ENCODE data around the gene ANXA3. TPM values are rescaled to one million over a fixed set of nuclear protein-coding genes. Genes with fewer than 3 reads are reported as not detected.

The ANXA3 gene
- total and polyA plus RNA-seq, 2 donors (not counting 1 experiment from before 2014, with no cell fraction given), result not detected

GRCh38 chr4:78618436-78618835 is 66.9 kb downstream of the ANXA3 start:
- no peak overlapping the region for H3K27ac ChIP-seq (ENCODE audit: low read length in 2 of 2)
- Mint-ChIP-seq H3K4me1 (peaks cover 22% of the 10 kb centered on the region), H3K27me3 (no peaks in the 10 kb centered on the region), H3K9me3 (ENCODE audit: insufficient read depth) (no peaks in the 10 kb centered on the region), H3K27ac (no peak overlapping the region), H3K4me3 (no peak overlapping the region)
- H3K27me3 ChIP-seq (replicated peaks in 1 of 4; ENCODE audit: control extremely low read depth in 1 of 4, control insufficient read depth in 3 of 4, insufficient read depth in 4 of 4, low read length in 3 of 4), result no peaks in the 10 kb centered on the region
- H3K79me2 ChIP-seq (ENCODE audit: control insufficient read depth, insufficient read depth, low read length), result no peaks in the 10 kb centered on the region
- no peak overlapping the region for H3K4me2 ChIP-seq (replicated peaks; ENCODE audit: low read depth, low read length, poor library complexity, severe bottlenecking)
- CTCF ChIA-PET, result no interaction called here
- no peaks in the 10 kb centered on the region for H4K20me1 ChIP-seq (ENCODE audit: control insufficient read depth, insufficient read depth, low read length, poor library complexity, severe bottlenecking)
- ATAC-seq (ENCODE audit: low read depth) (no peak), DNase-seq (no peak)
- H3K9me3 ChIP-seq (ENCODE audit: control extremely low read depth in 1 of 3, control insufficient read depth in 2 of 3, insufficient read depth in 1 of 3, low read length in 2 of 3), result no peaks in the 10 kb centered on the region
- WGBS (ENCODE audit: insufficient coverage), result 78% methylated on average over 1 of the region's 1 CpG
- H3K4me3 ChIP-seq (ENCODE audit: control extremely low read depth in 1 of 5, extremely low read depth in 1 of 5, insufficient read depth in 1 of 5, low read depth in 2 of 5, low read length in 4 of 5), result no peak overlapping the region
- peaks cover 17 to 20% of the 10 kb centered on the region in 2 donors for H3K4me1 ChIP-seq (ENCODE audit: control insufficient read depth in 2 of 2, insufficient read depth in 2 of 2, low read length in 2 of 2)
- no peaks in the 10 kb centered on the region for H3K36me3 ChIP-seq (replicated peaks in 1 of 2; ENCODE audit: control extremely low read depth in 1 of 2, control insufficient read depth in 1 of 2, extremely low read depth in 1 of 2, insufficient read depth in 2 of 2, low read length in 1 of 2)
- POLR2A ChIA-PET, result no interaction called here
- intact Hi-C loops (cut with micrococcal nuclease), result no loop called here
- no peak overlapping the region for H2AFZ ChIP-seq (ENCODE audit: insufficient read depth, low read depth, low read length, poor library complexity, severe bottlenecking)
- no peak overlapping the region for H3K9ac ChIP-seq (ENCODE audit: low read length)
- no peak for TF ChIP-seq CTCF (IDR thresholded peaks at IDR 0.05)

GRCh38 chr4:78621395-78621794 is 69.8 kb downstream of the ANXA3 start:
- ATAC-seq (ENCODE audit: low read depth) (no peak), DNase-seq (no peak)
- CTCF ChIA-PET, result interaction anchor here (0.9 kb wide), 1 partner anchor 9 kb away, joined by 3 read pairs; no protein-coding TSS in a partner anchor
- Histone ChIP-seq H3K36me3 (replicated peaks in 1 of 2; ENCODE audit: control extremely low read depth in 1 of 2, control insufficient read depth in 1 of 2, extremely low read depth in 1 of 2, insufficient read depth in 2 of 2, low read length in 1 of 2) (no peaks in the 10 kb centered on the region), H2AFZ (ENCODE audit: insufficient read depth, low read depth, low read length, poor library complexity, severe bottlenecking) (no peak overlapping the region), H3K79me2 (ENCODE audit: control insufficient read depth, insufficient read depth, low read length) (no peaks in the 10 kb centered on the region), H3K27me3 (replicated peaks in 1 of 4; ENCODE audit: control extremely low read depth in 1 of 4, control insufficient read depth in 3 of 4, insufficient read depth in 4 of 4, low read length in 3 of 4) (no peaks in the 10 kb centered on the region), H3K9ac (ENCODE audit: low read length) (no peak overlapping the region), H3K4me1 (ENCODE audit: control insufficient read depth in 2 of 2, insufficient read depth in 2 of 2, low read length in 2 of 2) (no peaks in the 10 kb centered on the region), H3K9me3 (ENCODE audit: control extremely low read depth in 1 of 3, control insufficient read depth in 2 of 3, insufficient read depth in 1 of 3, low read length in 2 of 3) (no peaks in the 10 kb centered on the region), H3K27ac (ENCODE audit: low read length in 2 of 2) (no peak overlapping the region), H3K4me3 (ENCODE audit: control extremely low read depth in 1 of 5, extremely low read depth in 1 of 5, insufficient read depth in 1 of 5, low read depth in 2 of 5, low read length in 4 of 5) (no peak overlapping the region), H3K4me2 (replicated peaks; ENCODE audit: low read depth, low read length, poor library complexity, severe bottlenecking) (no peak overlapping the region), H4K20me1 (ENCODE audit: control insufficient read depth, insufficient read depth, low read length, poor library complexity, severe bottlenecking) (no peaks in the 10 kb centered on the region)
- POLR2A ChIA-PET, result interaction anchor here (0.6 kb wide), 1 partner anchor 79 kb away, joined by 3 read pairs; no protein-coding TSS in a partner anchor
- Mint-ChIP-seq H3K4me1 (peaks cover 15% of the 10 kb centered on the region), H3K27me3 (no peaks in the 10 kb centered on the region), H3K4me3 (no peak overlapping the region), H3K27ac (no peak overlapping the region), H3K9me3 (ENCODE audit: insufficient read depth) (no peaks in the 10 kb centered on the region)
- TF ChIP-seq EZH2 (IDR thresholded peaks at IDR 0.05; ENCODE audit: borderline replicate concordance, insufficient read depth, low read depth, low read length, poor library complexity, severe bottlenecking) (no peak), CTCF (IDR thresholded peaks at IDR 0.05) (no peak)
- intact Hi-C loops (cut with micrococcal nuclease), result no loop called here
- 97% methylated on average over 3 of the region's 4 CpGs for WGBS (ENCODE audit: insufficient coverage)

Measured in B cell (primary cell).